ENCODE results near the gene AGK. TPM values are rescaled to one million over a fixed set of nuclear protein-coding genes. Genes with fewer than 3 reads are reported as not detected.

The AGK gene
- total RNA-seq, 1 experiment from 2014 or later, result 32.6 TPM

- H3K4me3 ChIP-seq (ENCODE audit: low read depth in 2 of 2, low read length in 2 of 2), result no peak overlapping the region
- intact Hi-C loops (cut with micrococcal nuclease; ENCODE audit: unreplicated experiment), result loop anchor here (5.0 kb wide), 1 partner anchor 119 kb away; no protein-coding TSS in a partner anchor
- H3K36me3 ChIP-seq (ENCODE audit: control insufficient read depth, insufficient read depth, low read length), result no peaks in the 10 kb centered on the region
- POLR2A ChIA-PET, result interaction anchor here (0.6 kb wide), 1 partner anchor 90 kb away, joined by 3 read pairs; no protein-coding TSS in a partner anchor
- H3K4me1 ChIP-seq (ENCODE audit: control insufficient read depth, insufficient read depth, low read length), result no peaks in the 10 kb centered on the region; the same call in 1 of the 2 replicates
- peaks cover 3% of the 10 kb centered on the region for H3K27me3 ChIP-seq (ENCODE audit: control insufficient read depth, insufficient read depth, low read length)
- ATAC-seq, result peak; percentile 96
- peak; percentile 69 for DNase-seq (ENCODE audit: low read depth, low spot score)
- BruUV-seq (replicated peaks), result no TSS peak
- CTCF ChIA-PET, result interaction anchor here (0.5 to 0.6 kb wide), 2 partner anchors 9 to 295 kb away, joined by 4 to 6 read pairs; no protein-coding TSS in a partner anchor
- in situ Hi-C loops (cut with HindIII; ENCODE audit: low pct_unique_long_range_greater_than_20kb, low sequenced_read_pairs), result no loop called here
- no peak for TF ChIP-seq TCF7L2 (IDR thresholded peaks at IDR 0.05; ENCODE audit: low read depth, low read length)
- TF ChIP-seq CTCF (IDR thresholded peaks at IDR 0.05), result peak; percentile 94
- no peaks in the 10 kb centered on the region for H3K9me3 ChIP-seq (ENCODE audit: control insufficient read depth, insufficient read depth, low read depth, low read length)
- no peak overlapping the region for H3K27ac ChIP-seq (ENCODE audit: low read length)
These were observed 17.9 kb upstream of the AGK start for GRCh38 chr7:141533149-141533949.

- ChIA-PET POLR2A (no interaction called here), CTCF (interaction anchor here (0.6 to 0.7 kb wide), 2 partner anchors 51 to 720 kb away, joined by 4 to 6 read pairs; no protein-coding TSS in a partner anchor)
- no peak for ATAC-seq
- intact Hi-C loops (cut with micrococcal nuclease; ENCODE audit: unreplicated experiment) (loop anchor here (5.0 kb wide), 1 partner anchor 117 kb away; no protein-coding TSS in a partner anchor), in situ Hi-C loops (cut with HindIII; ENCODE audit: low pct_unique_long_range_greater_than_20kb, low sequenced_read_pairs) (no loop called here)
- TF ChIP-seq REST (IDR thresholded peaks at IDR 0.05; ENCODE audit: insufficient read depth in 1 of 2, low read depth in 2 of 2, low read length in 1 of 2) (no peak), TCF7L2 (IDR thresholded peaks at IDR 0.05; ENCODE audit: low read depth, low read length) (no peak), SIN3A (IDR thresholded peaks at IDR 0.05; ENCODE audit: borderline replicate concordance, insufficient read depth, low read depth, low read length) (no peak), POLR2AphosphoS5 (IDR thresholded peaks at IDR 0.05; ENCODE audit: low read depth, low read length) (no peak), CTCF (IDR thresholded peaks at IDR 0.05) (no peak)
- Histone ChIP-seq H3K4me1 (ENCODE audit: control insufficient read depth, insufficient read depth, low read length) (no peaks in the 10 kb centered on the region; the same call in 1 of the 2 replicates), H3K36me3 (ENCODE audit: control insufficient read depth, insufficient read depth, low read length) (no peaks in the 10 kb centered on the region), H3K9me3 (ENCODE audit: control insufficient read depth, insufficient read depth, low read depth, low read length) (no peaks in the 10 kb centered on the region), H3K27me3 (ENCODE audit: control insufficient read depth, insufficient read depth, low read length) (peaks cover 3% of the 10 kb centered on the region), H3K27ac (ENCODE audit: low read length) (no peak overlapping the region), H3K4me3 (ENCODE audit: low read depth in 2 of 2, low read length in 2 of 2) (no peak overlapping the region)
- DNase-seq (ENCODE audit: low read depth, low spot score), result no peak
- BruUV-seq (replicated peaks), result no TSS peak
These were observed 16.2 kb upstream of the AGK start for GRCh38 chr7:141534757-141535737.

All from Panc1 (cell line).